GM12878 (cell line): ENCODE data around the gene PRORP. TPM values are rescaled to one million over a fixed set of nuclear protein-coding genes. Genes with fewer than 3 reads are reported as not detected.

Experiments used
- ATAC-seq: fragments of 200-7000 bp; cut with Tn5 transposase; 3 replicates; pipeline ENCODE4 v1.9.1; 2020; ENCODE audit warnings: mild to moderate bottlenecking, moderate library complexity
- BruUV-seq: library from RNA; stranded (reverse); fragments of 400-500 nt; replicated peaks from 2 replicates; lab custom pipeline; 2021; lab: Mats Ljungman, UMichigan
- CTCF ChIA-PET: fragments of 300-600 bp; sonication (Branson Sonifier 250); formaldehyde crosslinking; extraction: SDS; loops from one replicate; lab custom pipeline; 2021; ENCODE audit warnings: inconsistent platforms; lab: Yijun Ruan, JAX
- POLR2A ChIA-PET: fragments of 350-600 bp; formaldehyde crosslinking; extraction: SDS; loops from one replicate; lab custom pipeline; 2021; ENCODE audit warnings: inconsistent platforms; lab: Charles Lee
- RAD21 ChIA-PET: fragments of 300-600 bp; sonication (Branson Sonifier 250); formaldehyde crosslinking; loops from one replicate; lab custom pipeline; 2023; ENCODE audit warnings: antibody characterized with exemption; ENCODE audit not compliant: unreplicated experiment; lab: Charles Lee
- SMC1A ChIA-PET: fragments of 300-600 bp; sonication (Branson Sonifier 250); formaldehyde crosslinking; loops from one replicate; lab custom pipeline; 2023; ENCODE audit not compliant: unreplicated experiment, uncharacterized antibody; lab: Charles Lee
- DNase-seq: peaks from one replicate; pipeline ENCODE4 v3.0.0-alpha.2; 2011; ENCODE audit warnings: low read depth, low spot score
- FAIRE-seq: peaks from 3 replicates; lab custom pipeline; 2011; peaks lifted over from hg19 to GRCh38; lab: Jason Lieb, UNC
- H2AFZ ChIP-seq: 2 replicates; pipeline ENCODE4 v1.6.0; 2011; ENCODE audit warnings: low read depth, low read length, control low read depth; ENCODE audit not compliant: control insufficient read depth
- H3K27ac ChIP-seq: 2 replicates; pipeline ENCODE4 v1.5.1; 2011; ENCODE audit warnings: control low read depth; ENCODE audit not compliant: control insufficient read depth, insufficient read depth
- H3K27me3 ChIP-seq, 2 experiments: replicated peaks in 1 of 2; 2 replicates each; pipeline versions ENCODE4 v1.6.0 to v1.6.1; 2011; ENCODE audit warnings: low read length in 1 of 2; ENCODE audit not compliant: control insufficient read depth in 2 of 2, insufficient read depth in 2 of 2
- H3K36me3 ChIP-seq, 2 experiments: 2 replicates each; pipeline ENCODE4 v1.5.1; 2011; ENCODE audit warnings: low read length in 1 of 2; ENCODE audit not compliant: control insufficient read depth in 2 of 2, insufficient read depth in 2 of 2
- H3K4me1 ChIP-seq: 2 replicates; pipeline ENCODE4 v1.6.1; 2011; ENCODE audit warnings: mild to moderate bottlenecking, low read length, moderate library complexity, mixed read lengths; ENCODE audit not compliant: control insufficient read depth, insufficient read depth
- H3K4me2 ChIP-seq: 2 replicates; pipeline ENCODE4 v1.6.0; 2011; ENCODE audit warnings: control low read depth; ENCODE audit not compliant: control insufficient read depth, insufficient read depth
- H3K4me3 ChIP-seq: fragments of 200-600 bp; sonication (generic); 2 replicates; pipeline ENCODE4 v1.5.1; 2016
- H3K79me2 ChIP-seq: 2 replicates; pipeline ENCODE4 v1.6.0; 2011; ENCODE audit warnings: low read length; ENCODE audit not compliant: control insufficient read depth, insufficient read depth
- H3K9ac ChIP-seq: 2 replicates; pipeline ENCODE4 v1.8.0; 2011; ENCODE audit warnings: low read length, control low read depth, mixed read lengths; ENCODE audit not compliant: control insufficient read depth, insufficient read depth
- H3K9me3 ChIP-seq: replicated peaks from 3 replicates; pipeline ENCODE4 v1.5.1; 2011; ENCODE audit warnings: mild to moderate bottlenecking, low read length; ENCODE audit not compliant: control insufficient read depth, insufficient read depth
- H4K20me1 ChIP-seq: 2 replicates; pipeline ENCODE4 v1.6.0; 2011; ENCODE audit not compliant: control insufficient read depth, insufficient read depth
- ASH2L ChIP-seq: fragments of 300-600, 200-600 bp; sonication (generic); IDR thresholded peaks from 2 replicates; pipeline ENCODE4 v1.6.1; 2017; ENCODE audit warnings: low read depth, mild to moderate bottlenecking, borderline replicate concordance
- ATF7 ChIP-seq: fragments of 450-650 bp; IDR thresholded peaks from 2 replicates; pipeline ENCODE4 v1.6.1; 2016; ENCODE audit warnings: low read depth, mild to moderate bottlenecking
- EP300 ChIP-seq, 2 experiments: fragments of 150-350 bp in 1 of 2; IDR thresholded peaks; 2 replicates each; pipeline ENCODE4 v1.6.1; 2011 to 2012; ENCODE audit warnings: low read depth in 2 of 2, low read length in 2 of 2, borderline replicate concordance in 1 of 2, improper control_type of control experiment in 1 of 2, inconsistent platforms in 1 of 2; ENCODE audit not compliant: control insufficient read depth in 1 of 2
- MTA2 ChIP-seq: fragments of 450-650 bp; IDR thresholded peaks from 2 replicates; pipeline ENCODE4 v1.6.1; 2016; ENCODE audit warnings: low read depth, mild to moderate bottlenecking, moderate library complexity
- NR2C2 ChIP-seq: IDR thresholded peaks from 2 replicates; pipeline ENCODE4 v1.6.1; 2011; ENCODE audit warnings: borderline replicate concordance, low read depth; ENCODE audit not compliant: control insufficient read depth, insufficient read length
- RAD21 ChIP-seq: IDR thresholded peaks from 2 replicates; pipeline ENCODE4 v1.6.1; 2011; ENCODE audit warnings: mild to moderate bottlenecking, low read depth, low read length, moderate library complexity; ENCODE audit not compliant: insufficient read depth
- SMC3 ChIP-seq: IDR thresholded peaks from 2 replicates; pipeline ENCODE4 v1.6.1; 2011; ENCODE audit warnings: low read length, improper control_type of control experiment, borderline replicate concordance
- WGBS: methylation state at CpG from one replicate; pipeline ENCODE4 v1.1.6; 2016; ENCODE audit warnings: low lambda C conversion rate; ENCODE audit not compliant: insufficient replicate concordance, insufficient coverage; ENCODE audit errors: missing lambda C conversion rate; 5-methylcytosine and 5-hydroxymethylcytosine counted together
- in situ Hi-C: fragments of 300-500 bp; cut with MboI; formaldehyde crosslinking; loops from 9 replicates; pipeline ENCODE4 v1.14.3; 2018; ENCODE audit warnings: mixed read lengths
- intact Hi-C: fragments of 100-400 bp; cut with micrococcal nuclease; formaldehyde crosslinking; loops from one replicate; pipeline ENCODE4 v1.14.2; 2022; ENCODE audit not compliant: unreplicated experiment
- polyA plus RNA-seq, 11 experiments: library from polyadenylated mRNA; depleted of rRNA in 4 of 11; unstranded in 6 of 11; stranded (reverse) in 5 of 11; fragments of >200 nt; fragmentation: Nextera tagmentation in 4 of 11; fragmentation: Illumina TruSeq in 1 of 11; extraction: Ambion mirVana in 4 of 11; extraction: Trizol in 1 of 11; gene quantifications; 1 replicate in 1 of 11; 2 replicates in 10 of 11; pipeline versions ENCODE4 v1.2.1 to v1.2.3, GENCODE V29; 2011 to 2016; ENCODE audit warnings: inconsistent platforms in 2 of 11, missing spikeins in 2 of 11, low read depth in 1 of 11
- total RNA-seq, 4 experiments: library from RNA; depleted of rRNA in 3 of 4; stranded (reverse); fragments of >200 nt in 3 of 4; fragmentation: Illumina TruSeq in 1 of 4; extraction: Trizol in 1 of 4; gene quantifications; 2 replicates each; pipeline versions ENCODE4 v1.2.1 to v1.2.3, GENCODE V29; 2013 to 2021
- TF ChIP-seq, protein P1 (sequence below): fragments of 450-650 bp; IDR thresholded peaks from 2 replicates; pipeline ENCODE4 v1.6.1; 2017; ENCODE audit warnings: mild to moderate bottlenecking, low read depth, inconsistent platforms; ENCODE audit not compliant: poor library complexity, severe bottlenecking
- TF ChIP-seq, protein P2 (sequence below): fragments of 450-650 bp; formaldehyde crosslinking; IDR thresholded peaks from 2 replicates; pipeline ENCODE4 v1.4.0; 2022; ENCODE audit warnings: mild to moderate bottlenecking, moderate library complexity
- TF ChIP-seq, protein P3 (sequence below): fragments of 450-650 bp; IDR thresholded peaks from 2 replicates; pipeline ENCODE4 v1.6.1; 2018; ENCODE audit warnings: borderline replicate concordance, mild to moderate bottlenecking; ENCODE audit not compliant: partially characterized antibody
- TF ChIP-seq, protein P4 (sequence below): fragments of 450-650 bp; IDR thresholded peaks from 2 replicates; pipeline ENCODE4 v1.6.1; 2016; ENCODE audit warnings: mild to moderate bottlenecking, moderate library complexity, borderline replicate concordance

The PRORP gene
- total and polyA plus RNA-seq, 10 of the 15 experiments (the other 5 are each of a cell fraction or from before 2014, with no cell fraction given), result 38.8 to 61.3 (median 46.7) TPM

DNA sequence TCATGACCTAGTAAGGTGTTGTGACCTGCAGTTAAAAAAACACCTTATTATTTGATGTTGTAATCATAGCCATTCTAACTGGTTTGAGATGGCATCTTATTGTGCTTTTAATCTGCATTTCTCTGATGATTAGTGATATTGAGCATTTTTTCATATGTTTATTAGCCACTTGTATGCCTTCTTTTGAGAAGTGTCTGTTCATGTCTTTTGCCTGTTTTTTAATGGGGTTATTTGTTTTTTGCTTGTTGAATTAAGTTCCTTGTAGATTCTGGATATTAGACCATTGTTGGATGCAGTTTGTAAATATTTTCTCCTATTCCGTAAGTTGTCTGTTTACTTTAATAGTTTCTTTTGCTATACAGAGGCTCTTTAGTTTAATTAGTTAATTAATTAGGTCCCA is 41.0 kb downstream of the PRORP start:
- BruUV-seq, result no TSS peak
- ChIA-PET CTCF (no interaction called here), POLR2A (no interaction called here), SMC1A (no interaction called here), RAD21 (no interaction called here)
- Histone ChIP-seq H3K4me2 (no peak overlapping the region), H3K9ac (no peak overlapping the region), H3K4me3 (no peak overlapping the region), H3K27ac (no peak overlapping the region), H3K9me3 (no peaks in the 10 kb centered on the region), H3K4me1 (peaks cover 11% of the 10 kb centered on the region), H3K79me2 (peaks cover 1% of the 10 kb centered on the region; the same call in 1 of the 2 replicates), H4K20me1 (no peaks in the 10 kb centered on the region), H3K27me3 (no peaks in the 10 kb centered on the region), H3K36me3 (0 out of 4 replicates have a peak, but pooled peaks cover 1 to 10% of the 10 kb centered on the region in 2 experiments), H2AFZ (no peak overlapping the region)
- no peak for FAIRE-seq
- no peak for ATAC-seq
- in situ Hi-C loops (no loop called here), intact Hi-C loops (loop anchor here (5.0 kb wide), 1 partner anchor 129 kb away; the partner anchor contains the start of gene PSMA6)
- DNase-seq, result no peak
- WGBS, result 94% methylated on average over 1 of the region's 1 CpG
- TF ChIP-seq, protein P1, sequence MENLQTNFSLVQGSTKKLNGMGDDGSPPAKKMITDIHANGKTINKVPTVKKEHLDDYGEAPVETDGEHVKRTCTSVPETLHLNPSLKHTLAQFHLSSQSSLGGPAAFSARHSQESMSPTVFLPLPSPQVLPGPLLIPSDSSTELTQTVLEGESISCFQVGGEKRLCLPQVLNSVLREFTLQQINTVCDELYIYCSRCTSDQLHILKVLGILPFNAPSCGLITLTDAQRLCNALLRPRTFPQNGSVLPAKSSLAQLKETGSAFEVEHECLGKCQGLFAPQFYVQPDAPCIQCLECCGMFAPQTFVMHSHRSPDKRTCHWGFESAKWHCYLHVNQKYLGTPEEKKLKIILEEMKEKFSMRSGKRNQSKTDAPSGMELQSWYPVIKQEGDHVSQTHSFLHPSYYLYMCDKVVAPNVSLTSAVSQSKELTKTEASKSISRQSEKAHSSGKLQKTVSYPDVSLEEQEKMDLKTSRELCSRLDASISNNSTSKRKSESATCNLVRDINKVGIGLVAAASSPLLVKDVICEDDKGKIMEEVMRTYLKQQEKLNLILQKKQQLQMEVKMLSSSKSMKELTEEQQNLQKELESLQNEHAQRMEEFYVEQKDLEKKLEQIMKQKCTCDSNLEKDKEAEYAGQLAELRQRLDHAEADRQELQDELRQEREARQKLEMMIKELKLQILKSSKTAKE, result no peak
- no peak for TF ChIP-seq ATF7
- no peak for TF ChIP-seq SMC3
- TF ChIP-seq, protein P2, sequence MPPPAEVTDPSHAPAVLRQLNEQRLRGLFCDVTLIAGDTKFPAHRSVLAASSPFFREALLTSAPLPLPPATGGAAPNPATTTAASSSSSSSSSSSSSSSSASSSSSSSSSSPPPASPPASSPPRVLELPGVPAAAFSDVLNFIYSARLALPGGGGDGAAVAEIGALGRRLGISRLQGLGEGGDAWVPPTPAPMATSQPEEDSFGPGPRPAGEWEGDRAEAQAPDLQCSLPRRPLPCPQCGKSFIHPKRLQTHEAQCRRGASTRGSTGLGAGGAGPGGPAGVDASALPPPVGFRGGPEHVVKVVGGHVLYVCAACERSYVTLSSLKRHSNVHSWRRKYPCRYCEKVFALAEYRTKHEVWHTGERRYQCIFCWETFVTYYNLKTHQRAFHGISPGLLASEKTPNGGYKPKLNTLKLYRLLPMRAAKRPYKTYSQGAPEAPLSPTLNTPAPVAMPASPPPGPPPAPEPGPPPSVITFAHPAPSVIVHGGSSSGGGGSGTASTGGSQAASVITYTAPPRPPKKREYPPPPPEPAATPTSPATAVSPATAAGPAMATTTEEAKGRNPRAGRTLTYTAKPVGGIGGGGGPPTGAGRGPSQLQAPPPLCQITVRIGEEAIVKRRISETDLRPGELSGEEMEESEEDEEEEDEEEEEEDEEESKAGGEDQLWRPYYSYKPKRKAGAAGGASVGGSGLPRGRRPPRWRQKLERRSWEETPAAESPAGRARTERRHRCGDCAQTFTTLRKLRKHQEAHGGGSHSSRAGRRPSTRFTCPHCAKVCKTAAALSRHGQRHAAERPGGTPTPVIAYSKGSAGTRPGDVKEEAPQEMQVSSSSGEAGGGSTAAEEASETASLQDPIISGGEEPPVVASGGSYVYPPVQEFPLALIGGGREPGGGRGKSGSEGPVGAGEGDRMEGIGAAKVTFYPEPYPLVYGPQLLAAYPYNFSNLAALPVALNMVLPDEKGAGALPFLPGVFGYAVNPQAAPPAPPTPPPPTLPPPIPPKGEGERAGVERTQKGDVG, result no peak
- no peak for TF ChIP-seq MTA2
- TF ChIP-seq ASH2L, result no peak
- TF ChIP-seq RAD21, result no peak
- TF ChIP-seq NR2C2, result no peak
- TF ChIP-seq, protein P3, sequence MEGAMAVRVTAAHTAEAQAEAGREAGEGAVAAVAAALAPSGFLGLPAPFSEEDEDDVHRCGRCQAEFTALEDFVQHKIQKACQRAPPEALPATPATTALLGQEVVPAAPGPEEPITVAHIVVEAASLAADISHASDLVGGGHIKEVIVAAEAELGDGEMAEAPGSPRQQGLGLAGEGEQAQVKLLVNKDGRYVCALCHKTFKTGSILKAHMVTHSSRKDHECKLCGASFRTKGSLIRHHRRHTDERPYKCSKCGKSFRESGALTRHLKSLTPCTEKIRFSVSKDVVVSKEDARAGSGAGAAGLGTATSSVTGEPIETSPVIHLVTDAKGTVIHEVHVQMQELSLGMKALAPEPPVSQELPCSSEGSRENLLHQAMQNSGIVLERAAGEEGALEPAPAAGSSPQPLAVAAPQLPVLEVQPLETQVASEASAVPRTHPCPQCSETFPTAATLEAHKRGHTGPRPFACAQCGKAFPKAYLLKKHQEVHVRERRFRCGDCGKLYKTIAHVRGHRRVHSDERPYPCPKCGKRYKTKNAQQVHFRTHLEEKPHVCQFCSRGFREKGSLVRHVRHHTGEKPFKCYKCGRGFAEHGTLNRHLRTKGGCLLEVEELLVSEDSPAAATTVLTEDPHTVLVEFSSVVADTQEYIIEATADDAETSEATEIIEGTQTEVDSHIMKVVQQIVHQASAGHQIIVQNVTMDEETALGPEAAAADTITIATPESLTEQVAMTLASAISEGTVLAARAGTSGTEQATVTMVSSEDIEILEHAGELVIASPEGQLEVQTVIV, result no peak
- no peak for TF ChIP-seq EP300 (IDR thresholded peaks at IDR 0.05; ENCODE audit: borderline replicate concordance in 1 of 2, control insufficient read depth in 1 of 2, low read depth in 2 of 2, low read length in 2 of 2)
- TF ChIP-seq, protein P4, sequence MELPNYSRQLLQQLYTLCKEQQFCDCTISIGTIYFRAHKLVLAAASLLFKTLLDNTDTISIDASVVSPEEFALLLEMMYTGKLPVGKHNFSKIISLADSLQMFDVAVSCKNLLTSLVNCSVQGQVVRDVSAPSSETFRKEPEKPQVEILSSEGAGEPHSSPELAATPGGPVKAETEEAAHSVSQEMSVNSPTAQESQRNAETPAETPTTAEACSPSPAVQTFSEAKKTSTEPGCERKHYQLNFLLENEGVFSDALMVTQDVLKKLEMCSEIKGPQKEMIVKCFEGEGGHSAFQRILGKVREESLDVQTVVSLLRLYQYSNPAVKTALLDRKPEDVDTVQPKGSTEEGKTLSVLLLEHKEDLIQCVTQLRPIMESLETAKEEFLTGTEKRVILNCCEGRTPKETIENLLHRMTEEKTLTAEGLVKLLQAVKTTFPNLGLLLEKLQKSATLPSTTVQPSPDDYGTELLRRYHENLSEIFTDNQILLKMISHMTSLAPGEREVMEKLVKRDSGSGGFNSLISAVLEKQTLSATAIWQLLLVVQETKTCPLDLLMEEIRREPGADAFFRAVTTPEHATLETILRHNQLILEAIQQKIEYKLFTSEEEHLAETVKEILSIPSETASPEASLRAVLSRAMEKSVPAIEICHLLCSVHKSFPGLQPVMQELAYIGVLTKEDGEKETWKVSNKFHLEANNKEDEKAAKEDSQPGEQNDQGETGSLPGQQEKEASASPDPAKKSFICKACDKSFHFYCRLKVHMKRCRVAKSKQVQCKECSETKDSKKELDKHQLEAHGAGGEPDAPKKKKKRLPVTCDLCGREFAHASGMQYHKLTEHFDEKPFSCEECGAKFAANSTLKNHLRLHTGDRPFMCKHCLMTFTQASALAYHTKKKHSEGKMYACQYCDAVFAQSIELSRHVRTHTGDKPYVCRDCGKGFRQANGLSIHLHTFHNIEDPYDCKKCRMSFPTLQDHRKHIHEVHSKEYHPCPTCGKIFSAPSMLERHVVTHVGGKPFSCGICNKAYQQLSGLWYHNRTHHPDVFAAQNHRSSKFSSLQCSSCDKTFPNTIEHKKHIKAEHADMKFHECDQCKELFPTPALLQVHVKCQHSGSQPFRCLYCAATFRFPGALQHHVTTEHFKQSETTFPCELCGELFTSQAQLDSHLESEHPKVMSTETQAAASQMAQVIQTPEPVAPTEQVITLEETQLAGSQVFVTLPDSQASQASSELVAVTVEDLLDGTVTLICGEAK, result no peak
